Suprapubic skin (tissue), 3 donors: ENCODE results near the gene FKRP.

Experiments
- POLR2A ChIP-seq, 2 donors: fragments of 450-650 bp; IDR thresholded peaks; one replicate each; pipeline ENCODE4 v1.6.1; 2017; ENCODE audit warnings: antibody characterized with exemption in 2 of 2, mild to moderate bottlenecking in 2 of 2, moderate library complexity in 2 of 2
- TF ChIP-seq, protein P1 (sequence below), 2 donors: fragments of 200-600 bp in 1 of 2; fragments of 450-650 bp in 1 of 2; sonication (generic) in 1 of 2; IDR thresholded peaks; one replicate each; pipeline ENCODE4 v1.5.1; 2016 to 2019; ENCODE audit warnings: antibody characterized with exemption in 2 of 2, mild to moderate bottlenecking in 1 of 2, moderate library complexity in 1 of 2

- TF ChIP-seq, protein P1, sequence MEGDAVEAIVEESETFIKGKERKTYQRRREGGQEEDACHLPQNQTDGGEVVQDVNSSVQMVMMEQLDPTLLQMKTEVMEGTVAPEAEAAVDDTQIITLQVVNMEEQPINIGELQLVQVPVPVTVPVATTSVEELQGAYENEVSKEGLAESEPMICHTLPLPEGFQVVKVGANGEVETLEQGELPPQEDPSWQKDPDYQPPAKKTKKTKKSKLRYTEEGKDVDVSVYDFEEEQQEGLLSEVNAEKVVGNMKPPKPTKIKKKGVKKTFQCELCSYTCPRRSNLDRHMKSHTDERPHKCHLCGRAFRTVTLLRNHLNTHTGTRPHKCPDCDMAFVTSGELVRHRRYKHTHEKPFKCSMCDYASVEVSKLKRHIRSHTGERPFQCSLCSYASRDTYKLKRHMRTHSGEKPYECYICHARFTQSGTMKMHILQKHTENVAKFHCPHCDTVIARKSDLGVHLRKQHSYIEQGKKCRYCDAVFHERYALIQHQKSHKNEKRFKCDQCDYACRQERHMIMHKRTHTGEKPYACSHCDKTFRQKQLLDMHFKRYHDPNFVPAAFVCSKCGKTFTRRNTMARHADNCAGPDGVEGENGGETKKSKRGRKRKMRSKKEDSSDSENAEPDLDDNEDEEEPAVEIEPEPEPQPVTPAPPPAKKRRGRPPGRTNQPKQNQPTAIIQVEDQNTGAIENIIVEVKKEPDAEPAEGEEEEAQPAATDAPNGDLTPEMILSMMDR (IDR thresholded peaks at IDR 0.05) = no peak
- no peak for TF ChIP-seq POLR2A (IDR thresholded peaks at IDR 0.05)
Observed at GRCh38 chr19:46722421-46723022, 23.3 kb upstream of the FKRP start.
